HG03045 (cell line): ENCODE results near the gene CRYAB.
"Not testable (repeated sequence)": the region's sequence is repeated elsewhere in the genome, so short reads cannot be mapped to it uniquely, and the experiment has no call there.

Experiments
- ATAC-seq: cut with Tn5 transposase; IDR thresholded peaks from one replicate; pipeline ENCODE4 v1.9.1; 2021; ENCODE audit warnings: mild to moderate bottlenecking, moderate library complexity; ENCODE audit not compliant: unreplicated experiment

Gene CRYAB

GRCh38 chr11:111933872-111934271 lies 22.3 kb upstream of the CRYAB start:
- no peak for ATAC-seq

GRCh38 chr11:111933176-111933575 lies 21.6 kb upstream of the CRYAB start:
- ATAC-seq, result not testable (repeated sequence)

- no peak for ATAC-seq
Measured at GRCh38 chr11:111932611-111932950, 21.0 kb upstream of the CRYAB start.

- no peak for ATAC-seq
Measured at GRCh38 chr11:111930472-111930871, 18.9 kb upstream of the CRYAB start.

- ATAC-seq, result peak; percentile 92
Measured at GRCh38 chr11:111926505-111927391, 15.2 kb upstream of the CRYAB start.

- ATAC-seq, result no peak
Measured at GRCh38 chr11:111925953-111926352, 14.4 kb upstream of the CRYAB start.

- ATAC-seq, result no peak
Measured at GRCh38 chr11:111923951-111924350, 12.4 kb upstream of the CRYAB start.

- no peak for ATAC-seq
Measured at GRCh38 chr11:111923351-111923788, 11.8 kb upstream of the CRYAB start.

- no peak for ATAC-seq
Measured at GRCh38 chr11:111922803-111923202, 11.2 kb upstream of the CRYAB start.

- no peak for ATAC-seq
Measured at GRCh38 chr11:111921541-111922230, 10.1 kb upstream of the CRYAB start.

- no peak for ATAC-seq
Measured at GRCh38 chr11:111920908-111921307, 9.3 kb upstream of the CRYAB start.

- ATAC-seq, result no peak
Measured at GRCh38 chr11:111918390-111919256, 7.1 kb upstream of the CRYAB start, which contains the start of gene C11orf52. Gene C11orf52, plus strand, starts transcription at chr11:111918913. Its CDS starts 60 bp downstream, at chr11:111918973.

GRCh38 chr11:111917788-111918187 lies 6.2 kb upstream of the CRYAB start:
- no peak for ATAC-seq

GRCh38 chr11:111917312-111917711 lies 5.7 kb upstream of the CRYAB start:
- no peak for ATAC-seq

GRCh38 chr11:111916768-111917167 lies 5.2 kb upstream of the CRYAB start:
- no peak for ATAC-seq

GRCh38 chr11:111913997-111914396 lies 2.4 kb upstream of the CRYAB start:
- ATAC-seq, result no peak

- no peak for ATAC-seq
Measured at GRCh38 chr11:111913031-111913861, 1.7 kb upstream of the CRYAB start.

- ATAC-seq, result no peak
Measured at GRCh38 chr11:111912535-111912934, 965 bp upstream of the CRYAB start, which contains the start of gene HSPB2. Gene HSPB2, plus strand, starts transcription at chr11:111912734. Its CDS starts 96 bp downstream, at chr11:111912830.

- ATAC-seq, result no peak
Measured at GRCh38 chr11:111910676-111911562, 651 bp downstream of the CRYAB start.
